PC-9 (cell line): ENCODE results near the gene TBC1D13.

Source experiments
- EZH2 ChIP-seq: fragments of 200-600 bp; sonication (generic); IDR thresholded peaks from 2 replicates; pipeline ENCODE4 v1.8.0; 2017; ENCODE audit warnings: antibody characterized with exemption, low read depth
- TF ChIP-seq, protein P1 (sequence below): fragments of 200-600 bp; sonication (generic); conservative IDR thresholded peaks from 2 replicates; pipeline ENCODE4 v1.6.1; 2017; ENCODE audit warnings: mixed run types, antibody characterized with exemption, mild to moderate bottlenecking, moderate library complexity

DNA sequence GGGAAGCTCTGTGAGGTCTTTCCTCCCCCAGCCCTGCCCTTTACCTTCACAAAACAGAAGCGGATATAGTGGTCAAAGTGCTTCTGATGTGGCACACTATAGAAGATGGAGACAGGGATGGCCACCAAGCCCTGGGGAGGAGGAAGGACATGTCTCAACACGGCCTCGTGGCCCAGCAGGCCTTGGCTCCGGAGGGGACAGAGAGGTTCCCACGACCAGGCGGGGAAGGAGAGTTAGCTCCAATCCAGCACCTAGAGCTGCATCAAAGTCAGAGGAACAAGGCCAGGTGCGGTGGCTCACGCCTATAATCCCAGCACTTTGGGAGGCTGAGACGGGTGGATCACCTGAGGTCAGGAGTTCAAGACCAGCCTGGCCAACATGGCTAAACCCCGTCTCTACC lies 46.6 kb downstream of the TBC1D13 start:
- TF ChIP-seq, protein P1, sequence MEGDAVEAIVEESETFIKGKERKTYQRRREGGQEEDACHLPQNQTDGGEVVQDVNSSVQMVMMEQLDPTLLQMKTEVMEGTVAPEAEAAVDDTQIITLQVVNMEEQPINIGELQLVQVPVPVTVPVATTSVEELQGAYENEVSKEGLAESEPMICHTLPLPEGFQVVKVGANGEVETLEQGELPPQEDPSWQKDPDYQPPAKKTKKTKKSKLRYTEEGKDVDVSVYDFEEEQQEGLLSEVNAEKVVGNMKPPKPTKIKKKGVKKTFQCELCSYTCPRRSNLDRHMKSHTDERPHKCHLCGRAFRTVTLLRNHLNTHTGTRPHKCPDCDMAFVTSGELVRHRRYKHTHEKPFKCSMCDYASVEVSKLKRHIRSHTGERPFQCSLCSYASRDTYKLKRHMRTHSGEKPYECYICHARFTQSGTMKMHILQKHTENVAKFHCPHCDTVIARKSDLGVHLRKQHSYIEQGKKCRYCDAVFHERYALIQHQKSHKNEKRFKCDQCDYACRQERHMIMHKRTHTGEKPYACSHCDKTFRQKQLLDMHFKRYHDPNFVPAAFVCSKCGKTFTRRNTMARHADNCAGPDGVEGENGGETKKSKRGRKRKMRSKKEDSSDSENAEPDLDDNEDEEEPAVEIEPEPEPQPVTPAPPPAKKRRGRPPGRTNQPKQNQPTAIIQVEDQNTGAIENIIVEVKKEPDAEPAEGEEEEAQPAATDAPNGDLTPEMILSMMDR: no peak
- TF ChIP-seq EZH2: no peak
